ENCODE results near the gene AREL1. TPM values are rescaled to one million over a fixed set of nuclear protein-coding genes. Genes with fewer than 3 reads are reported as not detected.

AREL1 gene
- total RNA-seq, 1 experiment from 2014 or later = 27.7 TPM

GRCh38 chr14:74691456-74691855, 21.4 kb downstream of the AREL1 start:
- H3K4me3 Mint-ChIP-seq (ENCODE audit: unreplicated experiment) = no peak overlapping the region
- H3K4me1 Mint-ChIP-seq (ENCODE audit: insufficient read depth, unreplicated experiment) = no peaks in the 10 kb centered on the region
- H3K27me3 Mint-ChIP-seq (ENCODE audit: insufficient read depth, unreplicated experiment) = no peaks in the 10 kb centered on the region
- intact Hi-C loops (cut with micrococcal nuclease) = no loop called here
- BruUV-seq (replicated peaks) = no TSS peak
- TF ChIP-seq CTCF (IDR thresholded peaks at IDR 0.05; ENCODE audit: unreplicated experiment) = no peak
- H3K36me3 Mint-ChIP-seq (ENCODE audit: insufficient read depth, unreplicated experiment) = peaks cover 51% of the 10 kb centered on the region
- CTCF ChIA-PET = interaction anchor here (0.6 to 1.0 kb wide), 2 partner anchors 29 to 800 kb away, joined by 3 to 4 read pairs; no protein-coding TSS in a partner anchor
- no peak for DNase-seq (ENCODE audit: unreplicated experiment)
- no peak overlapping the region for H3K27ac Mint-ChIP-seq (ENCODE audit: low read depth, unreplicated experiment)
- no peaks in the 10 kb centered on the region for H3K9me3 Mint-ChIP-seq (ENCODE audit: unreplicated experiment)
- POLR2A ChIA-PET = no interaction called here

- intact Hi-C loops (cut with micrococcal nuclease) = no loop called here
- CTCF ChIA-PET = interaction anchor here (0.5 to 0.9 kb wide), 2 partner anchors 59 to 493 kb away, joined by 3 read pairs; no protein-coding TSS in a partner anchor
- H3K27me3 Mint-ChIP-seq (ENCODE audit: insufficient read depth, unreplicated experiment) = no peaks in the 10 kb centered on the region
Observed at GRCh38 chr14:74685921-74686678, 26.8 kb downstream of the AREL1 start.

GRCh38 chr14:74685056-74685455, 27.8 kb downstream of the AREL1 start:
- no peak for TF ChIP-seq CTCF (IDR thresholded peaks at IDR 0.05; ENCODE audit: unreplicated experiment)
- no peak overlapping the region for H3K4me3 Mint-ChIP-seq (ENCODE audit: unreplicated experiment)
- BruUV-seq (replicated peaks) = no TSS peak
- ChIA-PET POLR2A (interaction anchor here (0.6 kb wide), 1 partner anchor 8 kb away, joined by 3 read pairs; no protein-coding TSS in a partner anchor), CTCF (interaction anchor here (0.9 kb wide), 1 partner anchor 58 kb away, joined by 3 read pairs; no protein-coding TSS in a partner anchor)
- peaks cover 61% of the 10 kb centered on the region for H3K36me3 Mint-ChIP-seq (ENCODE audit: insufficient read depth, unreplicated experiment)
- no peaks in the 10 kb centered on the region for H3K9me3 Mint-ChIP-seq (ENCODE audit: unreplicated experiment)
- H3K27ac Mint-ChIP-seq (ENCODE audit: low read depth, unreplicated experiment) = no peak overlapping the region
- no peaks in the 10 kb centered on the region for H3K27me3 Mint-ChIP-seq (ENCODE audit: insufficient read depth, unreplicated experiment)
- no peaks in the 10 kb centered on the region for H3K4me1 Mint-ChIP-seq (ENCODE audit: insufficient read depth, unreplicated experiment)
- intact Hi-C loops (cut with micrococcal nuclease) = no loop called here
- no peak for DNase-seq (ENCODE audit: unreplicated experiment)

More at GRCh38 chr14:74685921-74686678, 26.8 kb downstream of the AREL1 start:
- H3K4me3 Mint-ChIP-seq (ENCODE audit: unreplicated experiment) = no peak overlapping the region
- H3K9me3 Mint-ChIP-seq (ENCODE audit: unreplicated experiment) = no peaks in the 10 kb centered on the region
- H3K27ac Mint-ChIP-seq (ENCODE audit: low read depth, unreplicated experiment) = no peak overlapping the region
- no peak for DNase-seq (ENCODE audit: unreplicated experiment)
- peaks cover 63% of the 10 kb centered on the region for H3K36me3 Mint-ChIP-seq (ENCODE audit: insufficient read depth, unreplicated experiment)
- TF ChIP-seq CTCF (IDR thresholded peaks at IDR 0.05; ENCODE audit: unreplicated experiment) = no peak
- POLR2A ChIA-PET = interaction anchor here (1.0 kb wide), 1 partner anchor 26 kb away, joined by 3 read pairs; no protein-coding TSS in a partner anchor
- H3K4me1 Mint-ChIP-seq (ENCODE audit: insufficient read depth, unreplicated experiment) = no peaks in the 10 kb centered on the region
- no TSS peak for BruUV-seq (replicated peaks)

- H3K4me3 Mint-ChIP-seq (ENCODE audit: unreplicated experiment) = no peak overlapping the region
- no peak for TF ChIP-seq CTCF (IDR thresholded peaks at IDR 0.05; ENCODE audit: unreplicated experiment)
- POLR2A ChIA-PET = interaction anchor here (0.7 kb wide), 1 partner anchor 18 kb away, joined by 3 read pairs; no protein-coding TSS in a partner anchor
- H3K9me3 Mint-ChIP-seq (ENCODE audit: unreplicated experiment) = no peaks in the 10 kb centered on the region
- H3K27me3 Mint-ChIP-seq (ENCODE audit: insufficient read depth, unreplicated experiment) = no peaks in the 10 kb centered on the region
- BruUV-seq (replicated peaks) = no TSS peak
- peaks cover 59% of the 10 kb centered on the region for H3K36me3 Mint-ChIP-seq (ENCODE audit: insufficient read depth, unreplicated experiment)
- no peak for DNase-seq (ENCODE audit: unreplicated experiment)
- H3K4me1 Mint-ChIP-seq (ENCODE audit: insufficient read depth, unreplicated experiment) = no peaks in the 10 kb centered on the region
- intact Hi-C loops (cut with micrococcal nuclease) = no loop called here
- CTCF ChIA-PET = no interaction called here
- H3K27ac Mint-ChIP-seq (ENCODE audit: low read depth, unreplicated experiment) = no peak overlapping the region
Observed at GRCh38 chr14:74684434-74684833, 28.4 kb downstream of the AREL1 start.

Measured in MCF 10A (cell line).